PFSK-1 (cell line): ENCODE results near the gene KLHDC2.

ENCODE experiments used
- FOXP2 ChIP-seq: optimal IDR thresholded peaks from 2 replicates; pipeline ENCODE3; 2011; ENCODE audit warnings: borderline replicate concordance, control low read depth, inconsistent platforms; ENCODE audit not compliant: insufficient read depth; ENCODE audit errors: extremely low read length, extremely low read depth
- POLR2AphosphoS5 ChIP-seq: IDR thresholded peaks from 2 replicates; pipeline ENCODE4 v1.6.1; 2012; ENCODE audit warnings: low read depth, mild to moderate bottlenecking, control low read depth, low read length, moderate library complexity
- REST ChIP-seq, 2 experiments: IDR thresholded peaks; 2 replicates each; pipeline versions ENCODE4 v1.6.1 to v1.8.0; 2011 to 2012; ENCODE audit warnings: low read depth in 2 of 2, low read length in 2 of 2, control low read depth in 1 of 2, inconsistent platforms in 1 of 2, mild to moderate bottlenecking in 1 of 2, moderate library complexity in 1 of 2; ENCODE audit not compliant: insufficient read depth in 1 of 2
- SIN3A ChIP-seq: IDR thresholded peaks from 2 replicates; pipeline ENCODE4 v1.6.1; 2012; ENCODE audit warnings: mild to moderate bottlenecking, low read length, moderate library complexity, borderline replicate concordance; ENCODE audit not compliant: insufficient read depth
- TAF1 ChIP-seq: IDR thresholded peaks from 2 replicates; pipeline ENCODE4 v1.6.1; 2012; ENCODE audit warnings: low read length, control low read depth, borderline replicate concordance; ENCODE audit not compliant: insufficient read depth

The KLHDC2 gene

GRCh38 chr14:49792618-49793017, 24.7 kb downstream of the KLHDC2 start:
- TF ChIP-seq POLR2AphosphoS5 (no peak), TAF1 (no peak), REST (IDR thresholded peaks at IDR 0.05; ENCODE audit: insufficient read depth in 1 of 2, low read depth in 2 of 2, low read length in 2 of 2) (no peak), FOXP2 (no peak), SIN3A (no peak)

GRCh38 chr14:49796025-49796424, 28.1 kb downstream of the KLHDC2 start:
- TF ChIP-seq REST (IDR thresholded peaks at IDR 0.05; ENCODE audit: insufficient read depth in 1 of 2, low read depth in 2 of 2, low read length in 2 of 2) (no peak), TAF1 (no peak), SIN3A (no peak), POLR2AphosphoS5 (no peak), FOXP2 (no peak)

GRCh38 chr14:49808780-49809179, 40.8 kb downstream of the KLHDC2 start:
- TF ChIP-seq POLR2AphosphoS5, result no peak
- no peak for TF ChIP-seq SIN3A
- TF ChIP-seq REST (IDR thresholded peaks at IDR 0.05; ENCODE audit: insufficient read depth in 1 of 2, low read depth in 2 of 2, low read length in 2 of 2), result no peak
- TF ChIP-seq TAF1, result no peak
- no peak for TF ChIP-seq FOXP2

GRCh38 chr14:49816844-49817243, 48.9 kb downstream of the KLHDC2 start:
- TF ChIP-seq SIN3A, result no peak
- TF ChIP-seq POLR2AphosphoS5, result no peak
- no peak for TF ChIP-seq FOXP2

GRCh38 chr14:49820176-49820575, 52.2 kb downstream of the KLHDC2 start:
- no peak for TF ChIP-seq REST (IDR thresholded peaks at IDR 0.05; ENCODE audit: insufficient read depth in 1 of 2, low read depth in 2 of 2, low read length in 2 of 2)
- TF ChIP-seq TAF1, result no peak
- TF ChIP-seq POLR2AphosphoS5, result no peak
- no peak for TF ChIP-seq SIN3A
- no peak for TF ChIP-seq FOXP2
